Measurements from ENCODE around the gene FLRT2. TPM values are rescaled to one million over a fixed set of nuclear protein-coding genes. Genes with fewer than 3 reads are reported as not detected.

The FLRT2 gene
- total and polyA plus RNA-seq, 2 donors (not counting 1 experiment from before 2014, with no cell fraction given): not detected

- ChIA-PET POLR2A (no interaction called here), CTCF (no interaction called here)
- H2AFZ ChIP-seq (ENCODE audit: insufficient read depth, low read depth, low read length, poor library complexity, severe bottlenecking): no peak overlapping the region
- H3K36me3 ChIP-seq (replicated peaks in 1 of 2; ENCODE audit: control extremely low read depth in 1 of 2, control insufficient read depth in 1 of 2, extremely low read depth in 1 of 2, insufficient read depth in 2 of 2, low read length in 1 of 2): no peaks in the 10 kb centered on the region
- no peak overlapping the region for H3K27ac ChIP-seq (ENCODE audit: low read length in 2 of 2)
- H3K9ac ChIP-seq (ENCODE audit: low read length): no peak overlapping the region
- intact Hi-C loops (cut with micrococcal nuclease): no loop called here
- no peaks in the 10 kb centered on the region for H3K27me3 ChIP-seq (replicated peaks in 1 of 4; ENCODE audit: control extremely low read depth in 1 of 4, control insufficient read depth in 3 of 4, insufficient read depth in 4 of 4, low read length in 3 of 4)
- Mint-ChIP-seq H3K9me3 (ENCODE audit: insufficient read depth) (no peaks in the 10 kb centered on the region), H3K27me3 (no peaks in the 10 kb centered on the region), H3K4me3 (no peak overlapping the region), H3K27ac (no peak overlapping the region), H3K4me1 (no peaks in the 10 kb centered on the region)
- no peaks in the 10 kb centered on the region for H3K4me1 ChIP-seq (ENCODE audit: control insufficient read depth in 2 of 2, insufficient read depth in 2 of 2, low read length in 2 of 2)
- no peak overlapping the region for H3K4me3 ChIP-seq (ENCODE audit: control extremely low read depth in 1 of 5, extremely low read depth in 1 of 5, insufficient read depth in 1 of 5, low read depth in 2 of 5, low read length in 4 of 5)
- H3K79me2 ChIP-seq (ENCODE audit: control insufficient read depth, insufficient read depth, low read length): no peaks in the 10 kb centered on the region
- no peak for ATAC-seq (ENCODE audit: low read depth)
- no peak for DNase-seq
- no peaks in the 10 kb centered on the region for H3K9me3 ChIP-seq (ENCODE audit: control extremely low read depth in 1 of 3, control insufficient read depth in 2 of 3, insufficient read depth in 1 of 3, low read length in 2 of 3)
- no peaks in the 10 kb centered on the region for H4K20me1 ChIP-seq (ENCODE audit: control insufficient read depth, insufficient read depth, low read length, poor library complexity, severe bottlenecking)
- no peak for TF ChIP-seq EZH2 (IDR thresholded peaks at IDR 0.05; ENCODE audit: borderline replicate concordance, insufficient read depth, low read depth, low read length, poor library complexity, severe bottlenecking)
- TF ChIP-seq CTCF (IDR thresholded peaks at IDR 0.05): no peak
- H3K4me2 ChIP-seq (replicated peaks; ENCODE audit: low read depth, low read length, poor library complexity, severe bottlenecking): no peak overlapping the region
- WGBS (ENCODE audit: insufficient coverage): no CpG with 5 or more reads among the region's 1 CpG
These were observed 158.1 kb downstream of the FLRT2 start for GRCh38 chr14:85688006-85688405.

- Mint-ChIP-seq H3K27ac (no peak overlapping the region), H3K4me1 (no peaks in the 10 kb centered on the region), H3K27me3 (no peaks in the 10 kb centered on the region), H3K4me3 (no peak overlapping the region), H3K9me3 (ENCODE audit: insufficient read depth) (peaks cover 6% of the 10 kb centered on the region)
- ATAC-seq (ENCODE audit: low read depth) (no peak), DNase-seq (no peak)
- no peak overlapping the region for H3K9ac ChIP-seq (ENCODE audit: low read length)
- H3K36me3 ChIP-seq (replicated peaks in 1 of 2; ENCODE audit: control extremely low read depth in 1 of 2, control insufficient read depth in 1 of 2, extremely low read depth in 1 of 2, insufficient read depth in 2 of 2, low read length in 1 of 2): no peaks in the 10 kb centered on the region
- no peaks in the 10 kb centered on the region for H3K9me3 ChIP-seq (ENCODE audit: control extremely low read depth in 1 of 3, control insufficient read depth in 2 of 3, insufficient read depth in 1 of 3, low read length in 2 of 3)
- no CpG with 5 or more reads among the region's 2 CpGs for WGBS (ENCODE audit: insufficient coverage)
- intact Hi-C loops (cut with micrococcal nuclease): no loop called here
- no peak overlapping the region for H3K4me3 ChIP-seq (ENCODE audit: control extremely low read depth in 1 of 5, extremely low read depth in 1 of 5, insufficient read depth in 1 of 5, low read depth in 2 of 5, low read length in 4 of 5)
- ChIA-PET CTCF (no interaction called here), POLR2A (no interaction called here)
- H4K20me1 ChIP-seq (ENCODE audit: control insufficient read depth, insufficient read depth, low read length, poor library complexity, severe bottlenecking): no peaks in the 10 kb centered on the region
- no peak overlapping the region for H3K4me2 ChIP-seq (replicated peaks; ENCODE audit: low read depth, low read length, poor library complexity, severe bottlenecking)
- H3K4me1 ChIP-seq (ENCODE audit: control insufficient read depth in 2 of 2, insufficient read depth in 2 of 2, low read length in 2 of 2): no peaks in the 10 kb centered on the region
- no peaks in the 10 kb centered on the region for H3K27me3 ChIP-seq (replicated peaks in 1 of 4; ENCODE audit: control extremely low read depth in 1 of 4, control insufficient read depth in 3 of 4, insufficient read depth in 4 of 4, low read length in 3 of 4)
- no peaks in the 10 kb centered on the region for H3K79me2 ChIP-seq (ENCODE audit: control insufficient read depth, insufficient read depth, low read length)
- TF ChIP-seq CTCF (IDR thresholded peaks at IDR 0.05) (no peak), EZH2 (IDR thresholded peaks at IDR 0.05; ENCODE audit: borderline replicate concordance, insufficient read depth, low read depth, low read length, poor library complexity, severe bottlenecking) (no peak)
- H3K27ac ChIP-seq (ENCODE audit: low read length in 2 of 2): no peak overlapping the region
- H2AFZ ChIP-seq (ENCODE audit: insufficient read depth, low read depth, low read length, poor library complexity, severe bottlenecking): no peak overlapping the region
These were observed 165.4 kb downstream of the FLRT2 start for GRCh38 chr14:85695300-85695699.

Data from B cell (primary cell).